ENCODE data around the gene PLCD1. TPM values are rescaled to one million over a fixed set of nuclear protein-coding genes. Genes with fewer than 3 reads are reported as not detected.

Gene PLCD1
- total RNA-seq, 4 donors from 2014 or later: 9.7 to 41.5 (median 27.2) TPM

GRCh38 chr3:38008971-38009580 lies 20.4 kb downstream of the PLCD1 start:
- intact Hi-C loops (cut with DNase I; ENCODE audit: low total_unique reads): loop anchor here (10.0 kb wide), 1 partner anchor 154 kb away; no protein-coding TSS in a partner anchor
- no peaks in the 10 kb centered on the region for H3K4me1 ChIP-seq
- TF ChIP-seq CTCF (IDR thresholded peaks at IDR 0.05) (no peak), POLR2A (IDR thresholded peaks at IDR 0.05) (no peak)
- H3K4me3 ChIP-seq: no peak overlapping the region
- no peaks in the 10 kb centered on the region for H3K9me3 ChIP-seq
- H3K27me3 ChIP-seq: no peaks in the 10 kb centered on the region
- H3K27ac ChIP-seq: no peak overlapping the region
- no peaks in the 10 kb centered on the region for H3K36me3 ChIP-seq
- no peak for DNase-seq

- intact Hi-C loops (cut with DNase I; ENCODE audit: low total_unique reads): loop anchor here (10.0 kb wide), 1 partner anchor 153 kb away; no protein-coding TSS in a partner anchor
- DNase-seq: no peak
- TF ChIP-seq CTCF (IDR thresholded peaks at IDR 0.05): no peak
- TF ChIP-seq POLR2A (IDR thresholded peaks at IDR 0.05): no peak
- Histone ChIP-seq H3K4me1 (no peaks in the 10 kb centered on the region), H3K27me3 (no peaks in the 10 kb centered on the region), H3K9me3 (no peaks in the 10 kb centered on the region), H3K36me3 (no peaks in the 10 kb centered on the region), H3K4me3 (no peak overlapping the region), H3K27ac (no peak overlapping the region)
Measured at GRCh38 chr3:38008191-38008701, 21.2 kb downstream of the PLCD1 start.

- DNase-seq: no peak
- intact Hi-C loops (cut with DNase I; ENCODE audit: low total_unique reads): loop anchor here (10.0 kb wide), 1 partner anchor 153 kb away; no protein-coding TSS in a partner anchor
- Histone ChIP-seq H3K4me1 (no peaks in the 10 kb centered on the region), H3K36me3 (no peaks in the 10 kb centered on the region), H3K4me3 (no peak overlapping the region), H3K9me3 (no peaks in the 10 kb centered on the region), H3K27ac (no peak overlapping the region), H3K27me3 (no peaks in the 10 kb centered on the region)
- no peak for TF ChIP-seq CTCF (IDR thresholded peaks at IDR 0.05)
- no peak for TF ChIP-seq POLR2A (IDR thresholded peaks at IDR 0.05)
Measured at GRCh38 chr3:38007754-38008090, 21.7 kb downstream of the PLCD1 start.

- no peak overlapping the region for H3K4me3 ChIP-seq
- no peaks in the 10 kb centered on the region for H3K27me3 ChIP-seq
- no peaks in the 10 kb centered on the region for H3K9me3 ChIP-seq
- H3K36me3 ChIP-seq: no peaks in the 10 kb centered on the region
- H3K27ac ChIP-seq: no peak overlapping the region
- DNase-seq: no peak
- TF ChIP-seq POLR2A (IDR thresholded peaks at IDR 0.05) (no peak), CTCF (IDR thresholded peaks at IDR 0.05) (no peak)
- H3K4me1 ChIP-seq: no peaks in the 10 kb centered on the region
- intact Hi-C loops (cut with DNase I; ENCODE audit: low total_unique reads): loop anchor here (10.0 kb wide), 1 partner anchor 152 kb away; no protein-coding TSS in a partner anchor
Measured at GRCh38 chr3:38006445-38006995, 22.9 kb downstream of the PLCD1 start.

GRCh38 chr3:38006031-38006430 lies 23.4 kb downstream of the PLCD1 start:
- Histone ChIP-seq H3K27ac (no peak overlapping the region), H3K36me3 (no peaks in the 10 kb centered on the region), H3K4me1 (no peaks in the 10 kb centered on the region), H3K4me3 (no peak overlapping the region), H3K9me3 (no peaks in the 10 kb centered on the region), H3K27me3 (no peaks in the 10 kb centered on the region)
- no peak for DNase-seq
- intact Hi-C loops (cut with DNase I; ENCODE audit: low total_unique reads): loop anchor here (10.0 kb wide), 1 partner anchor 151 kb away; no protein-coding TSS in a partner anchor
- TF ChIP-seq CTCF (IDR thresholded peaks at IDR 0.05): no peak
- TF ChIP-seq POLR2A (IDR thresholded peaks at IDR 0.05): no peak

Data from uterus (tissue), 4 donors.